T47D (cell line): Measurements from ENCODE around the gene NPVF.
A peak's percentile ranks its signal among the peaks of the same experiment; 100 is the strongest.

Source experiments
- DNase-seq, 2 experiments: peaks; one replicate each; pipeline versions ENCODE4 v3.0.0 to v3.0.0-alpha.2; 2011 to 2012; ENCODE audit warnings: low read depth in 1 of 2, low spot score in 1 of 2
- JUND ChIP-seq: IDR thresholded peaks from 2 replicates; pipeline ENCODE4 v1.6.1; 2012; ENCODE audit warnings: low read depth
- in situ Hi-C: cut with HindIII; loops from 2 replicates; pipeline ENCODE4 v1.10.0; 2016; ENCODE audit warnings: low sequenced_read_pairs, low pct_unique_long_range_greater_than_20kb

The NPVF gene

DNA sequence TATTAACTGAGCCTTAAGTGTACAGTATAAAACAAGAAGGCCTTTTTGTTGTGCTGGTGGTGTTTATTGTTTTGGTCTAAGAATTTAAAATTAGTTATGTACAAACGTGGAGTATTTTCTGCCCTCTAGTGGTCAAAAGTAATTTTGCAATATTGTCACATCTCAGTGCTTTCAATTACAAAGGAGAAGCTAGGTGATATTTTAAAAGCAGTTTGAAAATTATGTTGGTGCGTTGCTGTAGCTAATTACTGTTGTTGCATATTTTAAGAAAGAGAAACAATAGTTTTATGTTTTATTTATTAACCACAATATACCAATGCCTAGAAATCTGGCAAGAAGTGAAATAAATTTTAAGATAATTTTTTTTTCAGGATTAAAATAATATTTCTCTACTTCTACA lies 11.4 kb downstream of the NPVF start:
- DNase-seq: peak; percentile 19 to 76
- in situ Hi-C loops: no loop called here
- no peak for TF ChIP-seq JUND

DNA sequence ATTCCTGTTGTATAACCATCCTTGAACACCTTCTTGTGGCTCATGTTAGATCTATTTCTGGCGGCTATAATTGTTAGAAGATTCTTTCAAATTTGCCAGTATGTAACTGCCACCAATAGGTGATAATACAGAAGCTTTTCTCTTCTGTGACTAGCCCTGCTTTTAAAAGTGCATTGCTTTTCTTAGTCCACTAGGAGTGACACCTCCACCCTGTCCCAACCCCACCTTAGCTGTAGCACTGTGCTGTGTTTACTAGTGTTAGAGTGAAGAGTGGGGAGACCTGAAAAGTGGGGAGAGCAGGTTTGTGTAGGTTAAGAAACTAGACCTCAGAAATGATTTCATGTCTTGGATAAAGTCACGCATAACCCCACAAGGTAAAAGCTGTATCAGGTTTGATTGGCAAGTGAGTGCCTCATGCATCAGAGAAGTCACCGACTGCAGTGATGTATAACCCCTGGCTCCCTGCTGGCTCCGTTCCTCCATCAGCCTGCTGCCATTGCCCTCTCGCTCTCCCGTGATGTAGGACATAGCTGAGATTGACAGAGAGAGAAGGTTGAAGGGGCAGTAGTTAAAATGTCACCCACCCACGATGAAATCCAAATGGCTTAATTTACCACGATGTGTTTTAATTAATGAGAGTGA lies 12.5 kb downstream of the NPVF start:
- no peak for TF ChIP-seq JUND
- in situ Hi-C loops: no loop called here
- DNase-seq: peak in 1 of 2 experiments; percentile 45

DNA sequence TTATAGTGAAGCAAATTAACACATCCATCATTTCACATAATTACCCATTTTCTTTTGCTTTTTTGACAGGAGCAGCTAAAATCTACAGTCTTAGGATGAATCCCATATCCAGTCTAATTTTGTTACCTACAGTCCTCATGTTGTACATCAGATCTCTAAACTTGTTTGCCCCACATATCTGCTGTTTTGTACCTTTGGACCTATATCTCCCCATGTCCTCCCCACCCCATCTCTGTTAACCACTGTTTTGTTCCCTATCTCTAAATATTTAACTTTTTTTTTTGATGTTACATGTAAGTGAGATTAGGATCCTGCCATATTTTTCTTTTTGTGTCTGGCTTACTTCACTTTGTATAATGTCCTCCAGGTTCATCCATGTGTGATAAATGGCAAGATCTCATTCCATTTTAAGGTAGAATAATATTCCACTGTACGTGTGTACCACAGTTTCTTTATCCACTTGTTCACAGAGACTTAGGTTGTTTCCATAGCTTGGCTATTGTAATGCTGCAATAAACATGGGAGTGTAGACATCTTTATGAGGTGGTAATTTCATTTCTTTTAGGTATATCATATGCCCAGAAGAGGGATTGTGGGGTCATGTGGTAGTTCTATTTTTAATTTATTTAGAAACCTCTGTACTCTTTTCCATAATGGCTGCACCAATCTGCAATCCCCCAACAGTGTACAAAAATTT lies 19.6 kb downstream of the NPVF start:
- DNase-seq: no peak
- in situ Hi-C loops: no loop called here

DNA sequence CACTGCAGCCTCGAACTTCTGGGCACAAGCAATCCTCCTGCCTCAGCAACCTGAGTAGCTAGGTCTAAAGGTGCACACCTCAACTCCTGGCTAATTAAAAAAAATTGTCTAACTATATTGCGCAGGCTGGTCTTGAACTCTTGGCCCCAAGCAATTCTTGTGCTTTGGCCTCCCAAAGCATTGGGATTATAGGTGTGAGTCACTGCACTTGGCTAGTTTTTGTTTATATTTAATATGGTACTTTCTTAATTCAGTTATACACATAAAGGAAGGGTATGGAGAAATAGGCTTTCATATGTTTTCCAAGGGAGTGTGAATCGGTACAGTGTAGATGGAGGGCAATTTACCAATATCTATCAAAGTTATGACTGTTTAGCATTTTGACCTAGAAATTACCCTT lies 20.4 kb downstream of the NPVF start:
- TF ChIP-seq JUND: no peak
- no peak for DNase-seq
- in situ Hi-C loops: no loop called here

More for the DNA sequence above, 19.6 kb downstream of the NPVF start:
- TF ChIP-seq JUND: no peak

- no peak for TF ChIP-seq JUND
- in situ Hi-C loops: no loop called here
- DNase-seq: no peak
Measured at GRCh38 chr7:25206765-25207164, 21.5 kb downstream of the NPVF start.

DNA sequence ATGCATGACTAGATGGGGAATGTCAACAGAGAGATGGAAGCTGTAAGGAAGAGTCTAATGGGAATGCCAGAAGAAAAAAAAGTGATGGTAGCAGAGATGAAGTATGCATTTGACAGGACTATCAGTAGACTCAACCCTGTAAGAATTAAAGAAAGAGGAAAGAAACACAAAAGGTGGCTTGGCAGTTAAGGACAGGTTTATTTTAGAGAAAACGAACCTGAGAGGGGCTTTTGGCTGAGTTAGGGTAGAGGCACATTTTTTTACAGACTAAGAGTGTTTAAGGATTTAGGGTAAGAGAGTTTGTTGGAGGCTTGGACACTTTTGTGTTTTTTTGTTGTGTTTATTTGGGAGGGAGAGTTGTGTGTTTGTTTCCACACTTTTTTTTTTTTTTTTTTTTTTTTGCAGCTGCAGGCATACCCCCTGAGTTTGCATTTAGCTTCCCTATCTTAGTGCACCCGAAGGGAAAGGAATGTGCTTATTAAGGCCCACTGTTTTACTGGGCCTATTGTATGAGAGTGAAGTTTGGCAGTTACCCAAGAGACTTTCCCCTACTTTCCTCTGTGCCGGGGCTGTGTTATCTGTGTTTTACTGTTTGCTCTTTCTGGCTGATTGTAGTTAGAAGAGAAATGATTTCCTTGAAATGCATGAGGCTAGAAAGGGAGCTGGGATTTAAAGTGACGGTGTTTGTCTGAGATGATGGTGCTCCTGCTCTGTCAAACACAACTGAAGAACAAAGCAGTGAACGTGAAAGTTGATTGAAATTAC lies 32.0 kb downstream of the NPVF start:
- no peak for TF ChIP-seq JUND
- DNase-seq: no peak
- in situ Hi-C loops: no loop called here

DNA sequence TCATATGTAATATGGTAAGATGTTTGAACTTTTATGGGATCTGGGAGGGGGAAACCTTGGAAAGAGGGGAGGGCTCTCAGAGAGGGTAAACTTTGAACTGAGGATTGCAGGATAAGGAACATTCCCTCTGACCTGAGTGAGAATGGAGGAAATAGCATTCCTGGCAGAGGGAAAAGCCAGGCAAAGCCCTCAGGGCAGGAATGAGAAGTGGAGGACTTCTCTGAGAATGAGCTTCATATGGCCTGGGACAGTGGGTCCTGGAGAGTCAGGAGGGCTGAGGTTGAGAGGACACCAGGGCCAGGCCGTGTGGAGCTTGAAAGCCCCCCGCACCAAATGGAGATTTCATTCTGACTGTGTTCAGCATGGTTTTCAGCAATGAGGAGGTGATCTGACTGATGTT lies 34.2 kb downstream of the NPVF start:
- DNase-seq: peak in 1 of 2 experiments; percentile 29
- in situ Hi-C loops: no loop called here
- TF ChIP-seq JUND: no peak

DNA sequence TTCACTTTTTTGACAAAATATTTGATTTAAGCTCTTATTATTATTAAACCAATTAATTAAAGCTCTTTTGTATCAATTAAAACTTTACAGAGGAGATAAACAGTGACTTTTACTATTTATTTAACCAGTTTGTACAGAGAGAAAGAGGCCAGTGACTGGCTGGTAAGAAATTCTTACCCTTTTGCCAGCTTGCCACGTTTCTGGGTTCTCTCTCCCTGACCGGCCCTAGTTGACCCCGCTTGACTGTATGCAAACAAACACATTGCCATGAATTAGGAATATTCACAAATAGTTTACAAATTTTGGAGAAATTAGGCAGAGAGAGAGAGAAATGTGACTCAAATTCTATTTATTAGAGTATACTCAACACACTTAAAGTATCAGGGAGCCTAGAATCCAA lies 36.2 kb downstream of the NPVF start:
- in situ Hi-C loops: no loop called here
- no peak for TF ChIP-seq JUND
- no peak for DNase-seq

DNA sequence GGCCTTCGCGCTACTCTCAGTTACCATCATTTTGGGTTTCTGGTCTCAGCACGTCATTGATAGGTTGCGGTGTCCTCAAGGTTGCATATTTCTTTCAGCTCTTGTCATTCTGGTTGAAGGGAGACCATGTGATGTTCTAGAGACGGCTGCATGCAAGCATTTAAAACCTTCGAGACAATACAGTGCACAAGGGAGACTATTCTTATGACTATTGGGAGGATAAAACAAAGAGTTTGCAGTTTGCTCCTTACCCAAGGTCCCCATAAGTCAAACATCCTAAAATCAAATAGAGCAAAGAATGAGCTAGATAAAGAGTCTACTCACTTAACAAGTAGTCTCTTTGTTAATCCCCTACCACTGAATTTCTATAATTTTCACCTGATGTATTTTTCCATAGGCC lies 39.1 kb downstream of the NPVF start:
- in situ Hi-C loops: no loop called here
- no peak for TF ChIP-seq JUND
- no peak for DNase-seq

DNA sequence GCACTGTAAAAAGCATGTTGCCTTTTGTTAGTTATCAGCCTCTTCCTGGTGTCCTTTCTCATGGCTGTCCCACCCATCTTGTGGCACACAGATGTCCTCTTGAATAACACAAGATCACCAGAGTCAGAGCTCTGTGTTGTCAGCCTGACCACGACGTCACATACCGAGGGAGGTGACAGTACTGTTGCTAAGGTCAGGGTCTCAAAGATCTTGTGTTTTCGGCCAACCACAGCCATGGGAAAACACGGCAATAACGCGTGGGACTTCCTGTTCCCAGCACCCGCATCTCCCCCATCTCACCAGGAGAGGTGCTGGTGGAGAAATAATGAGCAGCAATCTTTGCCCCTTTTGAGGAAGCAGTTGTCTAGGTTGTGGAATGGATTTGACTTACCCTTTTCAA lies 40.4 kb downstream of the NPVF start:
- no peak for TF ChIP-seq JUND
- DNase-seq: no peak
- in situ Hi-C loops: no loop called here

GRCh38 chr7:25186436-25186835 lies 41.9 kb downstream of the NPVF start:
- DNase-seq: no peak
- in situ Hi-C loops: no loop called here
- no peak for TF ChIP-seq JUND

DNA sequence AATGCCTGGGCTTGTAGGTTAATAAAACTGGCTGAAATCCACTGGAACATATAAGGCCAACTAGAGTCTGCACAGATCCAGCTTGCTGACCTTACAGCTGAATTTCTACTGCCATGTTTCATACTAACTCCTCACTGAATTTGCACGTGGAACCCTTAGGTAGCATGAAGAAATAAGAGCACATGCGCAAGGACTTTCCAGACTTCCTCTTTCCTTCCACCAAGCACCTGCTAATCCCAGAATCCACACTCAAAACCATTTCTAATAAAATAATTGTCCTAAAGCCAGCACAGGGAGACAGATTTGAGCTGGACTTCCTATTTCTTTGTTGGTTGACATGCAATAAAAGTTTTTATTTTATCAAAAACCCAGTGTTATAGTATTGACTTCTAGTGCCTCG lies 46.8 kb downstream of the NPVF start:
- in situ Hi-C loops: no loop called here

DNA sequence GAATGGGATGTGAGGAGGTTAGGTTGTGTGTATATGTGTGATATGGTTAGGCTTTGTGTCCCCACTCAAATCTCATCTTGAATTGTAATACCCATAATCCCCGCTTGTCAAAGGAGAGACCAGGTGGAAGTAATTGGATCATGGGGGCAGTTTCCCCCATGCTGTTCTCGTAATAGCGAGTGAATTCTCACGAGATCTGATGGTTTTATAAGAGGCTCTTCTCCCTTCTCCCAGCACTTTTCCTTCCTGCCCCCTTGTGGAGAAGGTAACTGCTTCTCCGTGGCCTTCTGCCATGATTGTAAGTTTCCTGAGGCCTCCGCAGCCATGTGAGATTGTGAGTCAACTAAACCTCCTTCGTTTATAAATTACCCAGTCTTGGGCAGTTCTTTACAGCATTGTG lies 47.3 kb downstream of the NPVF start:
- no peak for TF ChIP-seq JUND
- in situ Hi-C loops: no loop called here
- DNase-seq: peak in 1 of 2 experiments; percentile 30

More for the DNA sequence above, 46.8 kb downstream of the NPVF start:
- no peak for DNase-seq
- no peak for TF ChIP-seq JUND
